GM19463 (cell line): ENCODE data around the gene ESPN.

ENCODE experiments used
- ATAC-seq: cut with Tn5 transposase; IDR thresholded peaks from one replicate; pipeline ENCODE4 v1.9.1; 2021; ENCODE audit warnings: mild to moderate bottlenecking, moderate library complexity; ENCODE audit not compliant: unreplicated experiment

The ESPN gene

GRCh38 chr1:6508816-6509189 lies 84.2 kb downstream of the ESPN start:
- ATAC-seq, result no peak

- no peak for ATAC-seq
Observed at GRCh38 chr1:6509220-6509918, 84.8 kb downstream of the ESPN start.

GRCh38 chr1:6509919-6510291 lies 85.3 kb downstream of the ESPN start:
- no peak for ATAC-seq

- ATAC-seq, result no peak
Observed at GRCh38 chr1:6510493-6510892, 85.9 kb downstream of the ESPN start.
